Activated T-cell treated with anti-CD3 and anti-CD28 coated beads for 4 hours (primary cell): ENCODE results near the gene JADE2.
"Not testable (repeated sequence)": the region's sequence is repeated elsewhere in the genome, so short reads cannot be mapped to it uniquely, and the experiment has no call there.

Source experiments
- DNase-seq: peaks from one replicate; pipeline ENCODE4 v3.0.0-alpha.2; 2020

The JADE2 gene

GRCh38 chr5:134533115-134533815, 7.8 kb downstream of the JADE2 start:
- no peak for DNase-seq

GRCh38 chr5:134534058-134534725, 8.7 kb downstream of the JADE2 start:
- no peak for DNase-seq

- DNase-seq: no peak
Observed at GRCh38 chr5:134534726-134535110, 9.2 kb downstream of the JADE2 start.

GRCh38 chr5:134536876-134537275, 11.4 kb downstream of the JADE2 start:
- DNase-seq: no peak

GRCh38 chr5:134537297-134537696, 11.8 kb downstream of the JADE2 start:
- DNase-seq: no peak

- no peak for DNase-seq
Observed at GRCh38 chr5:134538296-134538695, 12.8 kb downstream of the JADE2 start.

- DNase-seq: no peak
Observed at GRCh38 chr5:134539732-134540131, 14.3 kb downstream of the JADE2 start.

GRCh38 chr5:134540747-134541733, 15.6 kb downstream of the JADE2 start:
- no peak for DNase-seq

- no peak for DNase-seq
Observed at GRCh38 chr5:134541736-134542376, 16.4 kb downstream of the JADE2 start.

- DNase-seq: no peak
Observed at GRCh38 chr5:134543820-134544614, 18.5 kb downstream of the JADE2 start.

- no peak for DNase-seq
Observed at GRCh38 chr5:134545070-134545868, 19.8 kb downstream of the JADE2 start.

- no peak for DNase-seq
Observed at GRCh38 chr5:134547066-134547465, 21.6 kb downstream of the JADE2 start.

GRCh38 chr5:134547579-134547978, 22.1 kb downstream of the JADE2 start:
- no peak for DNase-seq

- no peak for DNase-seq
Observed at GRCh38 chr5:134547999-134548658, 22.7 kb downstream of the JADE2 start.

- no peak for DNase-seq
Observed at GRCh38 chr5:134549714-134550113, 24.2 kb downstream of the JADE2 start.

GRCh38 chr5:134550271-134551214, 25.1 kb downstream of the JADE2 start:
- no peak for DNase-seq

- no peak for DNase-seq
Observed at GRCh38 chr5:134551901-134552300, 26.4 kb downstream of the JADE2 start.

GRCh38 chr5:134552301-134552700, 26.8 kb downstream of the JADE2 start:
- no peak for DNase-seq

- DNase-seq: not testable (repeated sequence)
Observed at GRCh38 chr5:134552716-134553115, 27.2 kb downstream of the JADE2 start.
